Suprapubic skin (tissue), 3 donors: Measurements from ENCODE around the gene SESN3.

Source experiments
- POLR2AphosphoS5 ChIP-seq, 3 donors: sonication (generic); formaldehyde crosslinking; IDR thresholded peaks; one replicate each; pipeline ENCODE4 v1.6.1; 2017; ENCODE audit warnings: antibody characterized with exemption in 3 of 3
- TF ChIP-seq, protein P1 (sequence below), 2 donors: fragments of 200-600 bp in 1 of 2; fragments of 450-650 bp in 1 of 2; sonication (generic) in 1 of 2; IDR thresholded peaks; one replicate each; pipeline ENCODE4 v1.5.1; 2016 to 2019; ENCODE audit warnings: antibody characterized with exemption in 2 of 2, mild to moderate bottlenecking in 1 of 2, moderate library complexity in 1 of 2

DNA sequence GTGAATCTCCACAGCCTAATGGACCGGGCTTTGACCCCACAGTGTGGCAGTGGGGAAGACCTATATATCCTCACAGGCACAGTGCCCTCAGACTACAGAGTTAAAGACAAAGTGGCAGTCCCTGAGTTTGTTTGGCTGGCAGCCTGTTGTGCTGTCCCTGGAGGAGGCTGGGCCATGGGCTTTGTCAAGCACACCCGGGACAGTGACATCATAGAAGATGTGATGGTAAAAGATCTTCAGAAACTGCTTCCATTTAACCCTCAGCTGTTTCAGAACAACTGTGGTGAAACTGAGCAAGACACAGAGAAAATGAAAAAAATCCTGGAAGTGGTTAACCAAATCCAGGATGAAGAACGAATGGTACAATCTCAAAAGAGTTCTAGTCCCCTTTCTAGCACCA, 102.4 kb downstream of the SESN3 start:
- TF ChIP-seq, protein P1, sequence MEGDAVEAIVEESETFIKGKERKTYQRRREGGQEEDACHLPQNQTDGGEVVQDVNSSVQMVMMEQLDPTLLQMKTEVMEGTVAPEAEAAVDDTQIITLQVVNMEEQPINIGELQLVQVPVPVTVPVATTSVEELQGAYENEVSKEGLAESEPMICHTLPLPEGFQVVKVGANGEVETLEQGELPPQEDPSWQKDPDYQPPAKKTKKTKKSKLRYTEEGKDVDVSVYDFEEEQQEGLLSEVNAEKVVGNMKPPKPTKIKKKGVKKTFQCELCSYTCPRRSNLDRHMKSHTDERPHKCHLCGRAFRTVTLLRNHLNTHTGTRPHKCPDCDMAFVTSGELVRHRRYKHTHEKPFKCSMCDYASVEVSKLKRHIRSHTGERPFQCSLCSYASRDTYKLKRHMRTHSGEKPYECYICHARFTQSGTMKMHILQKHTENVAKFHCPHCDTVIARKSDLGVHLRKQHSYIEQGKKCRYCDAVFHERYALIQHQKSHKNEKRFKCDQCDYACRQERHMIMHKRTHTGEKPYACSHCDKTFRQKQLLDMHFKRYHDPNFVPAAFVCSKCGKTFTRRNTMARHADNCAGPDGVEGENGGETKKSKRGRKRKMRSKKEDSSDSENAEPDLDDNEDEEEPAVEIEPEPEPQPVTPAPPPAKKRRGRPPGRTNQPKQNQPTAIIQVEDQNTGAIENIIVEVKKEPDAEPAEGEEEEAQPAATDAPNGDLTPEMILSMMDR (IDR thresholded peaks at IDR 0.05) = no peak
- no peak for TF ChIP-seq POLR2AphosphoS5 (IDR thresholded peaks at IDR 0.05)
